GM10248 (cell line): ENCODE results near the gene SECISBP2.
"Not testable (repeated sequence)": the region's sequence is repeated elsewhere in the genome, so short reads cannot be mapped to it uniquely, and the experiment has no call there.

Source experiments
- CTCF ChIA-PET: fragments of 300-600 bp; sonication (Branson Sonifier 250); formaldehyde crosslinking; extraction: SDS; loops from one replicate; lab custom pipeline; 2021; ENCODE audit warnings: antibody characterized with exemption; lab: Yijun Ruan, JAX
- POLR2A ChIA-PET: fragments of 350-650 bp; sonication (Branson Sonifier 250); formaldehyde crosslinking; extraction: SDS; loops from one replicate; lab custom pipeline; 2020; ENCODE audit warnings: antibody characterized with exemption; lab: Yijun Ruan, JAX
- DNase-seq: peaks from one replicate; pipeline ENCODE4 v3.0.0; 2012; ENCODE audit errors: extremely low spot score
- CTCF ChIP-seq: IDR thresholded peaks from 2 replicates; pipeline ENCODE4 v1.5.1; 2012; ENCODE audit warnings: mild to moderate bottlenecking, low read depth; ENCODE audit errors: extremely low read depth, missing control alignments, control extremely low read depth

The SECISBP2 gene

GRCh38 chr9:89367281-89367680, 49.0 kb downstream of the SECISBP2 start:
- POLR2A ChIA-PET = interaction anchor here (1.5 kb wide), 1 partner anchor 49 kb away, joined by 3 read pairs; the partner anchor contains the start of gene SECISBP2
- DNase-seq = no peak
- TF ChIP-seq CTCF = no peak
- CTCF ChIA-PET = interaction anchor here (1.1 kb wide), 1 partner anchor 13 kb away, joined by 3 read pairs; no protein-coding TSS in a partner anchor

- DNase-seq = no peak
- no peak for TF ChIP-seq CTCF
- ChIA-PET CTCF (interaction anchor here (1.1 kb wide), 2 partner anchors 12 to 96 kb away, joined by 3 read pairs; no protein-coding TSS in a partner anchor), POLR2A (interaction anchor here (1.5 kb wide), 1 partner anchor 49 kb away, joined by 3 read pairs; the partner anchor contains the start of gene SECISBP2)
These were observed 49.6 kb downstream of the SECISBP2 start for GRCh38 chr9:89367726-89368437.

- POLR2A ChIA-PET = no interaction called here
- TF ChIP-seq CTCF = no peak
- DNase-seq = no peak
- CTCF ChIA-PET = interaction anchor here (1.1 kb wide), 1 partner anchor 96 kb away, joined by 3 read pairs; no protein-coding TSS in a partner anchor
These were observed 50.2 kb downstream of the SECISBP2 start for GRCh38 chr9:89368550-89368949.

- TF ChIP-seq CTCF = no peak
- no peak for DNase-seq
- CTCF ChIA-PET = no interaction called here
- POLR2A ChIA-PET = no interaction called here
These were observed 50.7 kb downstream of the SECISBP2 start for GRCh38 chr9:89368978-89369377.

GRCh38 chr9:89370593-89370992, 52.3 kb downstream of the SECISBP2 start:
- CTCF ChIA-PET = no interaction called here
- no peak for DNase-seq
- POLR2A ChIA-PET = no interaction called here
- TF ChIP-seq CTCF = no peak

GRCh38 chr9:89371791-89372190, 53.5 kb downstream of the SECISBP2 start:
- POLR2A ChIA-PET, CTCF ChIA-PET, DNase-seq: not testable (repeated sequence)

- DNase-seq = no peak
- ChIA-PET CTCF (interaction anchor here (1.3 kb wide), 1 partner anchor 176 kb away, joined by 3 read pairs; no protein-coding TSS in a partner anchor), POLR2A (no interaction called here)
- no peak for TF ChIP-seq CTCF
These were observed 54.0 kb downstream of the SECISBP2 start for GRCh38 chr9:89372230-89372816.
